OCI-LY3 (cell line): ENCODE measurements around the gene UBA5.

Source experiments
- EZH2phosphoT487 ChIP-seq: fragments of 200-600 bp; shearing (Covaris generic); IDR thresholded peaks from 2 replicates; pipeline ENCODE4 v1.6.1; 2018; ENCODE audit warnings: antibody characterized with exemption, mixed run types, low read depth
- TF ChIP-seq, protein P1 (sequence below): fragments of 200-600, 300-600 bp; sonication (generic); IDR thresholded peaks from 2 replicates; pipeline ENCODE4 v1.5.1; 2014; ENCODE audit warnings: antibody characterized with exemption, low read length, low read depth

DNA sequence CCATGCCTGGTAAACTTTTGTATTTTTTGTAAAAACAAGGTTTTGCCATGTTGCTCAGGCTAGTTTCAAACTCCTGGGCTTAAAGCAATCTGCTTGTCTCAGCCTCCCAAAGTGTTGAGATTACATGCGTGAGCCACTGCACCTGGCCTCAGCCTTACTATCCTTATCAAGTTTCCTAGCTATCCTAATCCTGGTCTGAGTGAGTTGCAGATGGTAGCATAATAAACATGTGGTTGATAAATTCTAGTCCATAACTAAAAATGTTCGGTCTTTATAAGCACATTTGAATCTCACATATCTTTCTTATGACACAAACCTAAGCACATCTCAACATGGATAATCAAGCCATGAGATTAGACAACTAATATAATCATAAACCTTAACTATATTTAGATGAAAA lies 43.6 kb downstream of the UBA5 start:
- TF ChIP-seq, protein P1, sequence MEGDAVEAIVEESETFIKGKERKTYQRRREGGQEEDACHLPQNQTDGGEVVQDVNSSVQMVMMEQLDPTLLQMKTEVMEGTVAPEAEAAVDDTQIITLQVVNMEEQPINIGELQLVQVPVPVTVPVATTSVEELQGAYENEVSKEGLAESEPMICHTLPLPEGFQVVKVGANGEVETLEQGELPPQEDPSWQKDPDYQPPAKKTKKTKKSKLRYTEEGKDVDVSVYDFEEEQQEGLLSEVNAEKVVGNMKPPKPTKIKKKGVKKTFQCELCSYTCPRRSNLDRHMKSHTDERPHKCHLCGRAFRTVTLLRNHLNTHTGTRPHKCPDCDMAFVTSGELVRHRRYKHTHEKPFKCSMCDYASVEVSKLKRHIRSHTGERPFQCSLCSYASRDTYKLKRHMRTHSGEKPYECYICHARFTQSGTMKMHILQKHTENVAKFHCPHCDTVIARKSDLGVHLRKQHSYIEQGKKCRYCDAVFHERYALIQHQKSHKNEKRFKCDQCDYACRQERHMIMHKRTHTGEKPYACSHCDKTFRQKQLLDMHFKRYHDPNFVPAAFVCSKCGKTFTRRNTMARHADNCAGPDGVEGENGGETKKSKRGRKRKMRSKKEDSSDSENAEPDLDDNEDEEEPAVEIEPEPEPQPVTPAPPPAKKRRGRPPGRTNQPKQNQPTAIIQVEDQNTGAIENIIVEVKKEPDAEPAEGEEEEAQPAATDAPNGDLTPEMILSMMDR, result no peak
- no peak for TF ChIP-seq EZH2phosphoT487
